Fibroblast of skin of left quadriceps (primary cell): ENCODE measurements around the gene OTUD5.
"Not testable (repeated sequence)": the region's sequence is repeated elsewhere in the genome, so short reads cannot be mapped to it uniquely, and the experiment has no call there.

Source experiments
- DNase-seq, 2 experiments: peaks; one replicate each; pipeline ENCODE4 v3.0.0-alpha.2; 2013; ENCODE audit warnings: low read depth in 2 of 2

Gene OTUD5

DNA sequence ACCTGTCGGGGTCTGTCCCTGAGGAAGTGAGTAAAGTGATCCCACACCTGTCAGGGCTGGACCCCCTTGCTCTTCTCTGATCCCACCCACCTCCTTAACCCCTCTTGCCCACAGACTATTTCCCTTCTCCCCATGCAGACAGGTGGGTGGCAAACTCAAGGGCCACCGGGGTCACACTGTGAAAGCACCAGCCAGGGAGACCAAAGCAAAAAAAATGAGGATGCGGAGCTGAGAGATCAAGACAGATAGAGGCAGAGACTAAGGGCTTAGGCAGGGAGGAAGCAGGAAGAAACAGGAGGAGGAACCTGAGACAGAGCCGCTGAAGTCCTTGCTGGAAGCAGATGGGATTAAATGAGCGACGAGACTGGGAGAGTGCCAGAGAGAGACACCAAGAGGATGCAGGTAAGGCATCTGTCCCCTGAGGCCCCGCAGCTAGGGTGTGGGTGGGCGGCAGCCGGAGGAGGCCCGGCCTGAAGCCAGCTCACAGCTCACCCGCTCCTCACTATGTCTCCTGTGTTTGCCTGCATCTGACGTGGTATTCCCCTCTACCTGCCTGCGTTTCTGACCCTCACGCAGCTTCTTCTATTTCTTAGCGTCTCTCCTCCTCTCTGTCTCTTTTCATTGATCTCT lies 67.0 kb downstream of the OTUD5 start:
- DNase-seq = no peak

GRCh38 chrX:48886586-48886985 lies 70.8 kb downstream of the OTUD5 start:
- DNase-seq = not testable (repeated sequence)

DNA sequence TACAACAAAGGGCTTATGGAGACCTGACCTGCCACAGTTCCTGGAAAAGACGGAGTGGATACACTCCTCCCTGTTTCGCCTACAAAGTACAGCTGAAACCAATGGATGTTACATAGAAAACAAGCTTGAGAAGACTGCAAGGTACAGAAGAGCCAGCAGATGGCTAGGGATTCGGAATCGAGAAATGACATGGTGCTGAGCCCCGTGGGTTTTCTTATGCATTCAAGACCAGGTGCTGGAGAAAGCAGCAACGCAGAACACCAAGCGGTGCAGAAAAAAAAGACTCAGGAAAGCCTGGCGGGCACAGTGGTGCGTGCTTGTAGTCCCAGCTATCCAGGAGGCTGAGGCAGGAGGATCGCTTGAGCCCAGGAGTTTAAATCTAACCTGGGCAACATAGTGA lies 73.7 kb downstream of the OTUD5 start:
- DNase-seq = no peak

DNA sequence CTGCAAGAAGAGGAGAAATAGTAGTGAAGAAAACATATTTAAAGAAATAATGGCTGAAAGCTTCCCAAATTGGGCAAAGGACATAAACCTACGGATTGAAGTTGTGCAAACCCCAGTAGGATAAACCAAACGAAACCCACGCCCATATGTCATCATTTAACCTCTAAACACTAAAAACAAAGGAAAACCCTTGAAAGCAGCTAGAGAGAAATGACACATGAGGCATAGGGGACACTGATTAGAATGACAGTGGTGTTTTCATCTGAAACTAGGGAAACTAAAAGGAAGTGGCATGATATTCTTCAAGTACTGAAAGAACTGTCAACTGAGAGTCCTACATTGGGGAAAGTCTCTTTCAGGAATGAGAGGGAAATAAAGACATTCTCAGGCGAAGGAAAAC lies 80.5 kb downstream of the OTUD5 start:
- DNase-seq = not testable (repeated sequence)
